Measurements from ENCODE around the gene MED27.

Gene MED27

DNA sequence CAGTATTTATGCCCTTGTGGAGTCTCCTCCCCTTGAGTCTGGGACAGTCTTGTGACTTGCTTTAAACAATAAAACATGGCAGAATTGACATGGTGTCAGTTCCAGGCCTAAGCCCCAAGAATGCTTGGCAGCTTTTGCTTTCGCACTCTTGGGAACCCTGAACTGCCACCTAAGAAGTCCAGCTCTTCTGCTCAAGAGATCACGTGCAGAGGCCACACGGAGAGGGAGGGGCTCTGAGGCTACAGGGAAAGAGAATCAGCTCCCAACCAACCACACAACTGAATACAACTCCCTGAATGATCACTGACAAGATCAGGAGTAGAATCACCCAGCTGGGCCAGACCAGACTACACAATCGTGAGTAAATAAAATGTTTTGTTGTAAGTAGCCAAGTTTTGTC is 97.6 kb downstream of the MED27 start:
- no peak for DNase-seq (ENCODE audit: low spot score)
- TF ChIP-seq, protein P1, sequence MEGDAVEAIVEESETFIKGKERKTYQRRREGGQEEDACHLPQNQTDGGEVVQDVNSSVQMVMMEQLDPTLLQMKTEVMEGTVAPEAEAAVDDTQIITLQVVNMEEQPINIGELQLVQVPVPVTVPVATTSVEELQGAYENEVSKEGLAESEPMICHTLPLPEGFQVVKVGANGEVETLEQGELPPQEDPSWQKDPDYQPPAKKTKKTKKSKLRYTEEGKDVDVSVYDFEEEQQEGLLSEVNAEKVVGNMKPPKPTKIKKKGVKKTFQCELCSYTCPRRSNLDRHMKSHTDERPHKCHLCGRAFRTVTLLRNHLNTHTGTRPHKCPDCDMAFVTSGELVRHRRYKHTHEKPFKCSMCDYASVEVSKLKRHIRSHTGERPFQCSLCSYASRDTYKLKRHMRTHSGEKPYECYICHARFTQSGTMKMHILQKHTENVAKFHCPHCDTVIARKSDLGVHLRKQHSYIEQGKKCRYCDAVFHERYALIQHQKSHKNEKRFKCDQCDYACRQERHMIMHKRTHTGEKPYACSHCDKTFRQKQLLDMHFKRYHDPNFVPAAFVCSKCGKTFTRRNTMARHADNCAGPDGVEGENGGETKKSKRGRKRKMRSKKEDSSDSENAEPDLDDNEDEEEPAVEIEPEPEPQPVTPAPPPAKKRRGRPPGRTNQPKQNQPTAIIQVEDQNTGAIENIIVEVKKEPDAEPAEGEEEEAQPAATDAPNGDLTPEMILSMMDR (IDR thresholded peaks at IDR 0.05; ENCODE audit: borderline replicate concordance, control extremely low read depth, extremely low read depth, insufficient read depth, missing control alignments): no peak
- in situ Hi-C loops (cut with MboI; ENCODE audit: low sequenced_read_pairs, unreplicated experiment): no loop called here

DNA sequence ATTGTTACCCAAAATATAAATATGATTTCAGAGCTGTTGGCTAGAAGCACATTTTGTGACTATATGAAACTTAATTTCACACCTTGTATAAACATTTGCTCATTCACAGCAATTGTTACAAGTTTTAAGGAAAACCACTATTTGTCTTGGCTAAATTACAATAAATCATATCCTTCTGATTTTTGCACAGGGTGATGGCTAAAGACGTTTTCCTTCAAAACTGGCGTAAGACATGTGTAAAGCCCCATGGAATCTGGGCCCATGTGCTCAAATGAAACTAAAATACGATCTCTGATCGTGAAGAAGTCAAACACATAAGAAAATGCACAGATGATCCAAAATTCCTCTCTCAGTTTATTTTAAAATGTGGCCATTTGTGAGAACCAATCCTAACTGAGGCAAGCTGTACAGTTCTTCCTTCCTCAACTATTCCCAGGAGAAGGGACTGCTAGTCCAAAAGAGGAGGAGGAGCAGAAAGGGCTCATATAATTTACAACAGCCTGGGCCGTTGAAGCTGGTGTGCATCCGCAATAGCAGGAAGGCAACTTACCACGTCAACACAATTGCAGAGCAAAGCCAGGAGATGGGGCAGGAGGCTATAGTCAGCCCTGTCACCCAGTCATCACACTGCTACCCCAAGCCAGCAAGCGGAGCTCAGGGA is 98.4 kb downstream of the MED27 start:
- in situ Hi-C loops (cut with MboI; ENCODE audit: low sequenced_read_pairs, unreplicated experiment): no loop called here
- TF ChIP-seq, protein P1 (IDR thresholded peaks at IDR 0.05; ENCODE audit: borderline replicate concordance, control extremely low read depth, extremely low read depth, insufficient read depth, missing control alignments): no peak
- DNase-seq (ENCODE audit: low spot score): no peak

DNA sequence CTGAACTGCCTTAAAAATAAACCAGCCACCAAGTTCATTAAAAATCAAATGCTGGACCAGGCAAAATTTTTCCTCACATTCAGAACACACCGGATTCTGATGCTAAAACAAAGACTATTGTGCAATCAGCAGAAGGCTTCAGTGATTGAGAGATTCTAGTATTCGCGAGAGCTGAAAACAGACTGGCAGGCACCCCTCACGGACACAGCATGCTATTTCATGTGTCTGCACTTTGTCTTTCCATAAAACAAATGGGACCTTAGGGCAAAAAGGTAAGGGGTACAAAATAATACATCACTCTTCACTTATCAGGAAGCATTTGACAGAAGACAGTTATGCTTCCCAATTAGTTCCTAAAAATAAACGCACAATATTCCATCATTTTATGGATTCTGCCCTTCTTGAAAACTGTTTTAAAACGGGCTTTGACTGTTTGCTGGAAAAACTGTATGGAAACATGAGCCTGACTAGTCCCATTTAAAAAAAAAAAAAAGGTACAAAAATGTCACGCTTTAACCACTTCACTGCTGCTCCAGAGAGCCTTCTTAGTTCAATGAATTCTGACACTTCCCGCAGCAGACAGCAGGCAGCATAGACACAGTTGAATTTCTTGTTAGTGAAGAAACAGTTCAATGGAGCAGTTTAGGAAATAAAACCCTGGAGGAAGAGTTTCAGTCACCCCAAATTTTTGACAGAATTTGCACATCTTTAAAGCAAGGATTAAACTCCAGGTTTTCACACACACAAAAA is 99.2 kb downstream of the MED27 start:
- in situ Hi-C loops (cut with MboI; ENCODE audit: low sequenced_read_pairs, unreplicated experiment): no loop called here
- TF ChIP-seq, protein P1 (IDR thresholded peaks at IDR 0.05; ENCODE audit: borderline replicate concordance, control extremely low read depth, extremely low read depth, insufficient read depth, missing control alignments): no peak
- DNase-seq (ENCODE audit: low spot score): no peak

DNA sequence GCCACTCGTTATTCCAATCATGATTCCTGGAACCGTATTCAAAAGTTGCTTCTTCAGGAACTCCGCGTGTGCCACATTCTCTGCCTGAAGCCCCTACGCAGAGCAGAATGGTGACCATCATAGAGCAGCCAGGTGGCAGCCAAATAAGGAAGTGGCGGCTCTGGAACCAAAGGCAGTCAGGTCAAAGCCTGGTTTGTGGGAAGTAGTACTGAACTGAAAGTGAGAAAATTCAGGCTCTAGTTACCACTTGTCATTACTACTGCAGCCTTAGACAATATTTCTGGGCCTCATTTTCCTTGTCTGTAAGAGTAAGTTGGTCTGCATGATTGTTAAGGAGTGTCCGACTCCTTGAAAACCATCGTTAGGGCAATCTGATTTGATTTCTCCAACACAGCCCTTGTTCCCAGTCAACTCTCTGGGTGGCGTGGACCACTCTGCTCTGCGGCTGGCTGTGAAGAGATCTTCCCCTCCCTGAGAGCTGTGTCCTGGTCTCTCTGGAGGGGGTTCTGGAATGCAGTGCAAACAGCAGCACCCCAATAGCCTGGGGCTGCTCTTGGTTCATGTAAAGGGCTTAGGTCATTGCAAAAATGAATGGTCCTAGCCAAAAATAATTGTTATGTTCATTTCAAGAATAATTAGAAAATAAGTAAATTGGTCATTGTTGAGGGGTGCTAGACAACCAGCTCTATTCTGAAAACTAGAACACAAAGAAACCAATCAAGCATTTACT is 102.4 kb downstream of the MED27 start:
- DNase-seq (ENCODE audit: low spot score): no peak
- TF ChIP-seq, protein P1 (IDR thresholded peaks at IDR 0.05; ENCODE audit: borderline replicate concordance, control extremely low read depth, extremely low read depth, insufficient read depth, missing control alignments): no peak
- in situ Hi-C loops (cut with MboI; ENCODE audit: low sequenced_read_pairs, unreplicated experiment): no loop called here

DNA sequence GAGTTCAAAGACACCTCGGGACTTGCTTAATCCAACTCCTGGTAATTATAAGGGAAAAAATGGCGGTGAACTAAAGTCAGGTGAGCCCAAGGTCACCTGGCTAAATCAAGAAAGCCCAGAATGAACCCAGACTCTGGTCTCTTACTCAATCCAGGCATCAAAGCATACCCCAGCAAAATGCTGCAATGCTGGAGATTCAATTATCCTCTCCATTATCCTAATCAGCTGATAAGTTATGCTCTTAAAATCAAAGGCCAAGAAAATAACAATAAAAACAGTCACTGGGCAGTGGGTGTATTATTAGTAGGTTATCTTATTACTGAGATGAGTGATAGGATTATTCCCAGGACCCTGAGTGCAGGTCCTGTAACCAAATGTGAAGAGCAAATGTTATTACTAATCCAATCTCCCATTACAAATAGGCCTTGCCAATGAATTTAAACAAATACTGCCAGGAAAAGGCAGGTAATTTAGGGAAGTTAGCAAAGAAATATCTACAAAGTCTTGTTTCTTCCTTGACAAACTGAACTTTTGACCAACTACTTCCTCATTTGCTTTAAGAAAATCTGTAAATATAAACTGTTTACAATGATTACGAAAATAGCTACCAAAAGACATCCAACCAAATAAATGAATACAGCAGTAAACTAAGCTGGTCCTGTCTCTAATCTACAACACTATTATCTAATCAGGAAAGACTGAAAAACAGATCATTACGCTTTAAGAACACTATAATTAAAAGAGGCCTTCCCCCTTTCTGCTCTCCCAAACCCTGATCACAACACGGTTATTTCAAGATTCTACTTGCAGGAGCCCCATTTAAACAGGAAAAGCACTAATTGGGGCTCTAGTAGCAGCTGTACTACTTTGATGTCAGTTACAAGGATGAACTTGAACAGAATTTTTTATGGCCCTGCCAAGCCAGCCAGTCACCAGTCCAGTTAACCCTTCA is 103.2 kb downstream of the MED27 start:
- in situ Hi-C loops (cut with MboI; ENCODE audit: low sequenced_read_pairs, unreplicated experiment): no loop called here
- TF ChIP-seq, protein P1 (IDR thresholded peaks at IDR 0.05; ENCODE audit: borderline replicate concordance, control extremely low read depth, extremely low read depth, insufficient read depth, missing control alignments): no peak
- no peak for DNase-seq (ENCODE audit: low spot score)

DNA sequence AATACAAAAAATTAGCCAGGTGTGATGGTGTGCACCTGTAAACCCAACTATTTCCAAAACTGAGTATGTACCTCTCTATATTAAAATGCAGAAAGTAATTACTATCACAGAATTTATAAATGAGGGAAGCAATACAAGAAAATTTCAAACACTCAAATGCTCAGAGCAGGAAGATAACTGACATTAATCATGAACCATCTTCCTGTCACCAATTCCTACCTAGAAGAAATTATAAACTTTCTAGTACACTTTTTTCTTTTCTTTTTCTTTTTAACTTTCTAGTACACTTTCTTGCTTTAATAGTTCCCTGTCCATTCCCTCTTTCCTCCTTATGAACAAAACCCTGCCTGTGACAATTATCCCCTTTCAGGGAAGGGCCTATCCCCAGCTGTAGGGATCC is 106.8 kb downstream of the MED27 start:
- in situ Hi-C loops (cut with MboI; ENCODE audit: low sequenced_read_pairs, unreplicated experiment): no loop called here
- DNase-seq (ENCODE audit: low spot score): no peak
- TF ChIP-seq, protein P1 (IDR thresholded peaks at IDR 0.05; ENCODE audit: borderline replicate concordance, control extremely low read depth, extremely low read depth, insufficient read depth, missing control alignments): no peak
